Measurements from ENCODE around the gene EDEM2.
"Not testable (repeated sequence)": the region's sequence is repeated elsewhere in the genome, so short reads cannot be mapped to it uniquely, and the experiment has no call there.

DNA sequence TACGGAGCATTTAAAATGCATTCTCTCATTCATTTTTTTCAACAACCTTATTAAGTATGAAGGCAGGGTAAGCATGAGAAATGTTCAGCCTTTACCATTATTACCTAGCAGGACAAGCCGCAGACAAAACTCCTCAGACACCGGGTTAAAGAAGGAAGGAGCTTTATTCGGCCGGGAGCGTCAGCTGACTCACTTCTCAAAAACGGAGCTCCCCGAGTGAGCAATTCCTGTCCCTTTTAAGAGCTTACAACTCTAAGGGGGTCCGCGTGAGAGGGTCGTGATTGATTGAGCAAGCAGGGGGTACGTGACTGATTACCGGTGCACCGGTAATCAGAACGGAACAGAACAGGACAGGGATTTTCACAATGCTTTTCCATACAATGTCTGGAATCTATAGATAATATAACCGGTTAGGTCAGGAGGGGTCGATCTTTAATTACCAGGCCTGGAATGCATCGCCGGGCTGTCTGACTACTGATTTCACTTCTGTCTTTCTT is 487 bp upstream of the EDEM2 start:
- not testable (repeated sequence) for TF ChIP-seq RFX5 (IDR thresholded peaks at IDR 0.05; ENCODE audit: low read depth, low read length); MAFK (IDR thresholded peaks at IDR 0.05; ENCODE audit: low read depth, low read length); POLR2A (IDR thresholded peaks at IDR 0.05; ENCODE audit: low read depth, low read length); CEBPB (IDR thresholded peaks at IDR 0.05; ENCODE audit: low read depth, low read length); MAZ (IDR thresholded peaks at IDR 0.05; ENCODE audit: borderline replicate concordance, low read depth, low read length); NFE2L2 (IDR thresholded peaks at IDR 0.05; ENCODE audit: low read depth, low read length); SMC3 (IDR thresholded peaks at IDR 0.05; ENCODE audit: low read depth, low read length); MXI1 (IDR thresholded peaks at IDR 0.05; ENCODE audit: borderline replicate concordance, low read depth, low read length); RAD21 (IDR thresholded peaks at IDR 0.05; ENCODE audit: low read length); FOS (IDR thresholded peaks at IDR 0.05; ENCODE audit: low read depth, low read length); BHLHE40 (IDR thresholded peaks at IDR 0.05; ENCODE audit: low read depth, low read length)
- TF ChIP-seq, protein P1, sequence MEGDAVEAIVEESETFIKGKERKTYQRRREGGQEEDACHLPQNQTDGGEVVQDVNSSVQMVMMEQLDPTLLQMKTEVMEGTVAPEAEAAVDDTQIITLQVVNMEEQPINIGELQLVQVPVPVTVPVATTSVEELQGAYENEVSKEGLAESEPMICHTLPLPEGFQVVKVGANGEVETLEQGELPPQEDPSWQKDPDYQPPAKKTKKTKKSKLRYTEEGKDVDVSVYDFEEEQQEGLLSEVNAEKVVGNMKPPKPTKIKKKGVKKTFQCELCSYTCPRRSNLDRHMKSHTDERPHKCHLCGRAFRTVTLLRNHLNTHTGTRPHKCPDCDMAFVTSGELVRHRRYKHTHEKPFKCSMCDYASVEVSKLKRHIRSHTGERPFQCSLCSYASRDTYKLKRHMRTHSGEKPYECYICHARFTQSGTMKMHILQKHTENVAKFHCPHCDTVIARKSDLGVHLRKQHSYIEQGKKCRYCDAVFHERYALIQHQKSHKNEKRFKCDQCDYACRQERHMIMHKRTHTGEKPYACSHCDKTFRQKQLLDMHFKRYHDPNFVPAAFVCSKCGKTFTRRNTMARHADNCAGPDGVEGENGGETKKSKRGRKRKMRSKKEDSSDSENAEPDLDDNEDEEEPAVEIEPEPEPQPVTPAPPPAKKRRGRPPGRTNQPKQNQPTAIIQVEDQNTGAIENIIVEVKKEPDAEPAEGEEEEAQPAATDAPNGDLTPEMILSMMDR (conservative IDR thresholded peaks at IDR 0.05; ENCODE audit: low read depth, low read length) = not testable (repeated sequence)
- TF ChIP-seq, protein P2, sequence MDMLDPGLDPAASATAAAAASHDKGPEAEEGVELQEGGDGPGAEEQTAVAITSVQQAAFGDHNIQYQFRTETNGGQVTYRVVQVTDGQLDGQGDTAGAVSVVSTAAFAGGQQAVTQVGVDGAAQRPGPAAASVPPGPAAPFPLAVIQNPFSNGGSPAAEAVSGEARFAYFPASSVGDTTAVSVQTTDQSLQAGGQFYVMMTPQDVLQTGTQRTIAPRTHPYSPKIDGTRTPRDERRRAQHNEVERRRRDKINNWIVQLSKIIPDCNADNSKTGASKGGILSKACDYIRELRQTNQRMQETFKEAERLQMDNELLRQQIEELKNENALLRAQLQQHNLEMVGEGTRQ (IDR thresholded peaks at IDR 0.05; ENCODE audit: low read depth, low read length) = peak; percentile 50

All from IMR-90 (cell line).